GM12864 (cell line): ENCODE measurements around the gene CEND1.

ENCODE experiments used
- DNase-seq: peaks from one replicate; pipeline ENCODE4 v3.0.0-alpha.2; 2011; ENCODE audit warnings: low read depth
- H3K4me3 ChIP-seq: 2 replicates; pipeline ENCODE4 v1.5.1; 2011; ENCODE audit warnings: mild to moderate bottlenecking, low read depth, low read length, control low read depth
- TF ChIP-seq, protein P1 (sequence below): IDR thresholded peaks from 2 replicates; pipeline ENCODE4 v1.5.1; 2011; ENCODE audit warnings: low read depth, mild to moderate bottlenecking, moderate library complexity, low read length, control low read depth, inconsistent platforms; ENCODE audit errors: missing control alignments

CEND1 gene

DNA sequence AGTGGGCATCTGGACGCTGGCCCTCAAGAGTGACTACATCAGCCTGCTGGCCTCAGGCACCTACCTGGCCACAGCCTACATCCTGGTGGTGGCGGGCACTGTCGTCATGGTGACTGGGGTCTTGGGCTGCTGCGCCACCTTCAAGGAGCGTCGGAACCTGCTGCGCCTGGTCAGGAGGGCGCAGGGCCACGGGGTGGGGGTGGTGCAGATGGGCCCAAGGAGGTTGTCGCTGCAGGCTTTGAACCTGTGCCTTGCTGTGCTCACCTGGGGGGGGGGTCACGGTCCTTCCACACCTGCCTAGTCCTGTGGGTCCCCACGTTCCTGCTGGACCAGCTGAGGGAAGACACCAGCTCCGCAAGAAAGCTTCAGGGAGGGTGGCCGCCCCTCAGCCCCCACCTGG is 46.4 kb upstream of the CEND1 start:
- TF ChIP-seq, protein P1, sequence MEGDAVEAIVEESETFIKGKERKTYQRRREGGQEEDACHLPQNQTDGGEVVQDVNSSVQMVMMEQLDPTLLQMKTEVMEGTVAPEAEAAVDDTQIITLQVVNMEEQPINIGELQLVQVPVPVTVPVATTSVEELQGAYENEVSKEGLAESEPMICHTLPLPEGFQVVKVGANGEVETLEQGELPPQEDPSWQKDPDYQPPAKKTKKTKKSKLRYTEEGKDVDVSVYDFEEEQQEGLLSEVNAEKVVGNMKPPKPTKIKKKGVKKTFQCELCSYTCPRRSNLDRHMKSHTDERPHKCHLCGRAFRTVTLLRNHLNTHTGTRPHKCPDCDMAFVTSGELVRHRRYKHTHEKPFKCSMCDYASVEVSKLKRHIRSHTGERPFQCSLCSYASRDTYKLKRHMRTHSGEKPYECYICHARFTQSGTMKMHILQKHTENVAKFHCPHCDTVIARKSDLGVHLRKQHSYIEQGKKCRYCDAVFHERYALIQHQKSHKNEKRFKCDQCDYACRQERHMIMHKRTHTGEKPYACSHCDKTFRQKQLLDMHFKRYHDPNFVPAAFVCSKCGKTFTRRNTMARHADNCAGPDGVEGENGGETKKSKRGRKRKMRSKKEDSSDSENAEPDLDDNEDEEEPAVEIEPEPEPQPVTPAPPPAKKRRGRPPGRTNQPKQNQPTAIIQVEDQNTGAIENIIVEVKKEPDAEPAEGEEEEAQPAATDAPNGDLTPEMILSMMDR: no peak
- H3K4me3 ChIP-seq: no peak overlapping the region
- no peak for DNase-seq

DNA sequence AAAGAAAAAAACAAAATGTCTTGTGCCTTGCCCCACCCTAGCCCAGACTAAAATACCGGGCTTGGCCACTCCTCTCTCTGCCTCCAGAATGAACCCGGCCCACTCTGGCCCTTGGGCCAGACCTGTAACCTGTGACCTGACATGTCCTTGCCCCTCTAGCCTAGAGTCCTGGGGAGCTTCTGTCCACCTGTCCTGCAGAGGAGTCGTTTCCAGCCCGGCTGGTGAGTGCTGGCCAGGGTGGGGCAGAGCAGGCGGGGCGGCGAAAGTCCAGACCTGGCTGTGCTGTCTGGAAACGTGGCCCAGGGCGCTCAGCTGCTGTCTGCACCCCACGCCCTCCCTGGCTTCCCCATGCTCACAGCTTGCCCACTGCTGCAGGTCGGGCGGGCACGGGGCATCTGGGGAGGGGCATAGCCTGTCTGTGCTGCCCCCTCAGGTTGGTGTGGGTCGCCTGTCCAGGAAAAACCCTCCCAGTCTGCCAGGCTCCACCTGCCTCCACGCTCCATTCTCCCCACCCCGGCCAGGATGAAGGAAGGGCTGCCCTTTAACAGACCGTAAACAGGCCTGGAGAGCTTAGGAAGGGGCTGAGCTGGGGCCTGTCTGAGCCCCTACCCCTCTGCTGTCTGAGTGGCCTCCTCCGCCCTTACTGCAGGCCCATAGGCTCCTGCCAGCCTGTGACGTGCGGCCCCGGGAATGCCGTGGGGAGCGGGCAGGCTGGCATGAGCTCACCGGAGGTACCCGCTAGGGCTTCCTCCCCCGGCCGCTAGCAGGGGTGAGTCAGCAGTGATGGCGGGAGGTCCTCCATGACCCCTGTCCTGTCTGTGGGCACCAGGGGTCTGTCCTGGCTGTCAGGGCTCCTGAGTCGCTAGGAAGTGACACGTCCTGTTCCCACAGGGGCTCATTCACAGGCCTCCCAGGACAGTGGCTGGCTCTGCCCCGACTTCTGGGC is 44.8 kb upstream of the CEND1 start:
- no peak overlapping the region for H3K4me3 ChIP-seq
- TF ChIP-seq, protein P1: no peak
- DNase-seq: no peak

DNA sequence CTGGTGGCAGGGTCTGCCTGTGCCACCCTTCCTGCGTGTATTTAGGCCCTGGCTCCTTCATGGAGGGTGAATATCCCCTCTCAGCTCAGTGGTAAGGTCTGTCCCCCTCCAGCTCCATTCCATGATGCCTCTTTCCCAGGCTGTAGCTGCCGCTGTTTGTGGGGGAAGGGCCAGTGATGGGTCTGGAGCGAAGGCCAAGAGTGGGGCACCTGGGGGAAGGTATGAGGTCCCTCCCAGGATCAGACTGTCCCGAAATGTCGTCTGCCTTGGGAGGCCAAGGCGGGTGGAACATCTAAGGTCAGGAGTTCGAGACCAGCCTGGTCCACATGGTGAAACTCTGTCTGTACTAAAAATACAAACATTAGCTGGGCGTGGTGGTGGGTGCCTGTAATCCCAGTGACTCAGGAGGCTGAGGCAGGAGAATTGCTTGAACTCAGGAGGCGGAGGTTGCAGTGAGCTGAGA is 44.0 kb upstream of the CEND1 start:
- TF ChIP-seq, protein P1: no peak
- no peak overlapping the region; the same call in 1 of the 2 replicates for H3K4me3 ChIP-seq
- no peak for DNase-seq

DNA sequence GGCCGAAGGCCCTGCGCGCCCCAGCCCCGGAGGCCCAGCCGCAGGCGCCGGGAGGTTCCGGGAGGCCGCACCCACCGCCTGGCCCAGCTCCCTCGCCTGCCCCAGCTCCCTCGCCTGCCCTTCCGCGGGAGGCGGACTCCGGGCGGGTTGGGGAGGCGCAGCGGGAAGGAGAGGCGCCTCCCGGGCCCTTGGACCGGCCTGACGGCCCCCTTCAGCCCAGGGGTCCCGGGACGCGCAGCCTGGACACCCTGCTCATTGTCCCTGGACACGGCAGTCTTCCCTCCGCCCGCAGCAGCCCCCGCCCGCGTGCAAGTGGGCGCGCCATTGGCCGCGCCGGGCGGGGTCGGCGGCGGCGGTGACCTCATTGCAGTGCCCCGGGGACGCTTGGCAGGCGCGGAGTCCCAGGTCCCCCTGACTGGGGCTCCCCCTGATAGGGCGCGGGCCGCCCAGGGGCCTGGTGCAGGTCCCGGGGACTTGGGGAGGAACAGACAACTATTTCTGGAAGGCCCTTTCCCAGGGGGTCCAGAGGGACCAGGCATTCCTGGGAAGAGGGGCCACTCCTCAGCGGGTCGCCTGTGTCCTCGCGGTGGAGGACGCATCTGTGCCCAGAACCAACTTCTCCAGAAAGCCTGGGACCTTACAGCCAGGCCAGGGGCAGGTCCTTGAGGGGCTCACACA is 43.4 kb upstream of the CEND1 start:
- no peak for DNase-seq
- TF ChIP-seq, protein P1: no peak
- H3K4me3 ChIP-seq: peak overlapping the region; percentile 75

DNA sequence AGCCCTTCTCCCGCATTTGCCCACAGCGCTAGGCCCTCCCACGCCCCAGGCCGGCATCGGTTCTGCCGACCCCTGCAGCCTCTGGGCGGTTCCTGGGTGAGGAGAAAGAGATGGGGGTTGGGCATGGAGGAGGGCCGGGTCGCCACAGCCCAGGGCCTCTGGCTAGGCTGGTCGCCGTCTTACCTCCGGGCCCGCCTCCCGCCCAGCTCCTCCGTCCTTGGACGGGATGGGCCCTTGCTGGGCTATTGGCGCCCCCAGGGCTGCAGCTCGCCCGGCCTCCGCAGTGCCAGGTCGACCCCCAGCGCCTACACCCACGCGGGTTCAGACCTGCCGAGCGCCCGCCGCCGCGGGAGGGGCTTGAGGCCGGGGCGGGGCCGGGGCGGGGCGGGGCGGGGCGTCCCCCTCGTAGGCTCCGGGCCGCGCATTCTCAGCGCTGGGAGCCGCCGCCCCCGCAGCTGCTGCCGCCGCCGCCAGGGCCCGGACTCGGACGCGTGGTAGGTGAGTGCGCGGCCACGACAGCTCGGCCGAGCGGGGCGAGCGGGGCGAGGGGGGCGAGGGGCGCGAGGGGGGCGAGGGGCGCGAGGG is 42.7 kb upstream of the CEND1 start, which contains the start of gene CD151:
TSS of gene CD151 (plus strand) at position 424 of the 585 bp plus-strand sequence. CDS start 3,118 bp downstream, outside the sequence.
- TF ChIP-seq, protein P1: no peak
- peak within 1 kb of the TSS; percentile 75 for H3K4me3 ChIP-seq
- no peak for DNase-seq

DNA sequence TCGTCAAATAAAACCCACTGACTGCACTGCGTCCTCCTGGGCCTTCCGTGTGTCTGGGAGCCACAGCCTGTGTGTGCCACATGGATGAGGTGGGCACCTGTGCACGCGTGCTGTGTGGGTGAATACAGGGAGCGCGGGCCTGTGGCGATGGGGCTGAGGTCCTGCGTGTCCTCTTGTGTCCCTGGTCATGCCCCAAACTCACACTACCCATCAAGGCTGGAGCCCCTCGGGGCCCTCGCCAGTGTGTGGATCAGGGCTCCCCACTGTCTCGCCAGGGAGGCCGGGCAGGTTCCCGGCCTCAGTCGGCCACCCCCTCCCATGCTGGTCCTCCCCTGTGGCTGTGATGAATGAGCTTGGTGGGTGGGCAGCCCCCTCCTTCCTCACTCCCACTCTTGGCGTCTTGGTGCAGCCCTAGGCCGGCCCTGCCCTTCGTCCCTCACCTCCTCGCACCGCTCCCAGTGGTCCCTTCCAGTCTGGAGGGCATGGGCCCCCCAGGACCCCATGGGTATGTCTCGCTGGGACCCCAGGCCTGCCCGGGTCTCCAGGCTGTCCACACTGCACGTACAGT is 42.2 kb upstream of the CEND1 start:
- H3K4me3 ChIP-seq: peak overlapping the region; percentile 52
- no peak for DNase-seq
- TF ChIP-seq, protein P1: no peak
